Renal cortical epithelial cell (primary cell): ENCODE results near the gene SLC25A17. TPM values are rescaled to one million over a fixed set of nuclear protein-coding genes. Genes with fewer than 3 reads are reported as not detected.

Experiments
- DNase-seq: peaks from one replicate; pipeline ENCODE4 v3.0.0-alpha.2; 2011; ENCODE audit warnings: low read depth
- total RNA-seq: library from RNA; depleted of rRNA; stranded (reverse); fragments of >200 nt; gene quantifications from 2 replicates; pipeline ENCODE4 v1.2.3, GENCODE V29; 2014

SLC25A17 gene
- total RNA-seq, 1 donor from 2014 or later: 27.4 TPM

- no peak for DNase-seq
Measured at GRCh38 chr22:40758390-40758789, 60.8 kb downstream of the SLC25A17 start.

- DNase-seq: no peak
Measured at GRCh38 chr22:40757071-40757470, 62.1 kb downstream of the SLC25A17 start.

- DNase-seq: no peak
Measured at GRCh38 chr22:40753114-40753513, 66.0 kb downstream of the SLC25A17 start.

GRCh38 chr22:40751250-40751649 lies 67.9 kb downstream of the SLC25A17 start:
- no peak for DNase-seq

GRCh38 chr22:40749829-40750228 lies 69.3 kb downstream of the SLC25A17 start:
- no peak for DNase-seq

- DNase-seq: no peak
Measured at GRCh38 chr22:40748388-40749355, 70.5 kb downstream of the SLC25A17 start.

GRCh38 chr22:40747361-40747760 lies 71.8 kb downstream of the SLC25A17 start:
- DNase-seq: no peak

- no peak for DNase-seq
Measured at GRCh38 chr22:40746428-40747220, 72.5 kb downstream of the SLC25A17 start.

GRCh38 chr22:40743768-40744167 lies 75.4 kb downstream of the SLC25A17 start:
- no peak for DNase-seq

GRCh38 chr22:40741116-40741515 lies 78.0 kb downstream of the SLC25A17 start:
- DNase-seq: no peak

- no peak for DNase-seq
Measured at GRCh38 chr22:40739721-40740120, 79.4 kb downstream of the SLC25A17 start.

GRCh38 chr22:40733919-40734318 lies 85.2 kb downstream of the SLC25A17 start:
- no peak for DNase-seq

GRCh38 chr22:40732999-40733292 lies 86.2 kb downstream of the SLC25A17 start:
- DNase-seq: no peak

GRCh38 chr22:40729284-40729683 lies 89.9 kb downstream of the SLC25A17 start:
- no peak for DNase-seq

- DNase-seq: peak; percentile 50
Measured at GRCh38 chr22:40728731-40729189, 90.4 kb downstream of the SLC25A17 start.

GRCh38 chr22:40727964-40728615 lies 91.1 kb downstream of the SLC25A17 start:
- DNase-seq: no peak

- DNase-seq: no peak
Measured at GRCh38 chr22:40727070-40727963, 91.8 kb downstream of the SLC25A17 start.

GRCh38 chr22:40726514-40726913 lies 92.6 kb downstream of the SLC25A17 start:
- DNase-seq: no peak

- DNase-seq: no peak
Measured at GRCh38 chr22:40723396-40723933, 95.7 kb downstream of the SLC25A17 start.

GRCh38 chr22:40721266-40721665 lies 97.9 kb downstream of the SLC25A17 start:
- no peak for DNase-seq
